Stimulated activated CD8-positive, alpha-beta memory T cell treated with anti-CD3 and anti-CD28 coated beads, Interleukin-15, amount 100 ng/mL, for 24 hours (primary cell): ENCODE data around the gene PKD1L1.
"Not testable (repeated sequence)": the region's sequence is repeated elsewhere in the genome, so short reads cannot be mapped to it uniquely, and the experiment has no call there.

Source experiments
- DNase-seq: peaks from one replicate; pipeline ENCODE4 v3.0.0-alpha.2; 2020; ENCODE audit warnings: low read depth

PKD1L1 gene

DNA sequence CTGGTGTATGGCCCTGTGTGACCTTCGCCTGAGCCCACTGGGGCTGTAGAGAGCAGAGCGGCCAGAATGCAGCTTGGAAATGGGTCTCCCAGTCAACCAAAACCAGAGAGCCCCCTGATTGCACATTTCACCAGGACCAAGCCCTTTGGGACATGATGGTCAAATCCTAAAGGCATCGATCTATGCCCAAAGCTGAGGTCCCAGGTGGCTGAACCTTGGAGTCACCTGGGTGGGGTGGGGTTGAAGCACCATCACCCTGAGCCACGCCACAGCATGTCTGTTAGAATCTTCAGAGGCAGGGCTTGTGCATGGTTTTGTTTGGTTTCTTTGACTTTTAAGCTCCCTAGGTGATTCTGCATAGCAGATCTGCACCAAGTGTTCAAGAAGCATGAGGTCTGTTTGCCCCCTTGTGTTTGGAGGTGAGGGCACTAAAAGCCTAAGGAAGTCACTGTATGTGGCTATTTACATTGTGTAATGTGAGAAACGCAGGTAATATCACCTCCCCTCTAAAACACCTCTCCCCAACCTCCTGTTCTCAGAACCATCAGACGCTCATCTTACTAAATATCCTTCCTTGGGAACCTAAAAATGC, 9.6 kb downstream of the PKD1L1 start:
- DNase-seq = no peak

DNA sequence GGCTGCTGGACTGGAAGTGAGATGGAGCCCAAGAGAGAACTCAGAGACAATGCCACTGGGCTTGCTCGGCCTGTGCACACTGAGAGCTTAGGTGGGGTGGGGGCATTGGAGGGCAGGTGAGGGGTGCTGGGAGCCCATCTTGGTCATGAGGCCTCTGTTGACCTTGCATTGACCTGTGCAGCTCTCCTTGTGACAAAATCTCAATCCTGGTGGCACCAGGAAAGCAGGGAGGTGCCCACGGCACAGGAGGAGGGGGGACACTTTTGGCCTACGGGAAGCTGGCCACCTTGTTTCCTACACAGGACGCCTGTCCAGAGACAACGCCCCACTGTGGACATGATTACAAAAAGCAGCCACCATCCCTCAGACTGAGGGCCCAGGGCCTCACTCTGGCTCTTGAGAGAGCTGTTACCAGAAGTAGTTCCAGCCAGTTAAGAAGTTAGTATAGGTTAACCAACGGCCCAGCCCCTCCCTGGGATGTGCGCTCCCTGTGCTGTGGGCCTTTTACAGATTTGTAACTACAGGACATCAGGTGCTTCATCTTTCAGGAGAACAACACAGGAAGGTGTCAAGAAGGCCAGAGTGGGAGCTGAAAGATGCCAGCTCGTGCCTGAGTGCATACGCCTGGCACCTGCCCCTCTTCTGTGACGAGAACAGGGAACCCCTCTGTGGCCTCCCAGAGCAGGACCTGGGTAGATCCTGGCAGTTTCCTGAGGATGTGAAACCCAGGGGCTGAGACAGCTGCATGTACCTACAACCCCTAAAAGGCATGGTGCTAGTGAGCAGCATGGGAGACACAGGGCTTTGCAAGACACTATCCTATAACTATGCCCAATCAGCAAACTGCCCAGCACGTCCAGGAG, 10.3 kb downstream of the PKD1L1 start:
- DNase-seq = no peak

DNA sequence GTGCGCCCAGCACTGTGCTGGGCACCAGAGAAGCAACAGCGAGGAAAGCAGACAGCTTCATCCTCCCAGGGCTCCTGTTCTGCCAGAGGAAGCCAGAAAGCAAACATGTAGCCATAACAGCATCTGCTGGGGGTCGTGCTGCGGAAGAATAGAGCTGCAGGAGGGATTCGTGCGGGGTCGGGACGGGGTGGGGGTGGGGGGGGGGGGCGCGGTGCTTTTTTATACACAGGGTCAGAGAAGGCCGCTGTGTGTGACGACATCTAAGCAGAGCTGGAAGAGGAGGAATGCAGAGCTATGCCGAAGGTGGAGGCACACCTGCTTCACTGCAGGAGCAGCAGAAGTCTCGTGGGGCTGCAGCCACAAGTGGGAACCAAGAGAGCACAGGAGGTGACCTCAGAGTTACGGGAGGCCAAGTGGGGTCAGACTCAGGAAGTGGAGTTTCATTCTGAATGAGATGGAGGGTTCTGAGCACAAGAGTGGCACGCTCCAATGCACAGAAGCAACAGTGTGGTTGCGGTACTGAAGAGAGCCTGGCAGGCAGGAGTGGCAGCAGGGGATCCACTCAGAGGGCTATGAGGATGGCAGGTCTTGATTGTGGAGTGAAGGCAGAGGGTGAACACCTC, 11.1 kb downstream of the PKD1L1 start:
- DNase-seq = no peak

DNA sequence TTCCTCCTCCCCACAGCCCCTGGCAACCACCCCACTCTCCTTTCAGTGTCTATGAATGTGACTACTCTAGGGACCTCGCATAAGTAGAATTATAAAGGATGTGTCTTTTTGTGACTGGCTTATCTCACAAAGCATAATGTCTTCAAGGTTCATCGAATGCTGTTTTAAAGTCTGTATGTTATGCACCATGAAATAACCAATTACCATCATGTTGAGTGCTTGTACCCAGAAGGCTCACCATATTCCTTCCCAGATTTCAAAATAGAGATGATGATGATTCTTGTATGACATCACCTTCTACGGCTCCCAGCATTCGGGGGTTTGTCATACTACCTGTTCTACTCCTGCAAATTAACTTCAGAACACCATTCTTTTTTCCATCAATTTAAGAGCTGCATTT, 11.9 kb downstream of the PKD1L1 start:
- DNase-seq = no peak

DNA sequence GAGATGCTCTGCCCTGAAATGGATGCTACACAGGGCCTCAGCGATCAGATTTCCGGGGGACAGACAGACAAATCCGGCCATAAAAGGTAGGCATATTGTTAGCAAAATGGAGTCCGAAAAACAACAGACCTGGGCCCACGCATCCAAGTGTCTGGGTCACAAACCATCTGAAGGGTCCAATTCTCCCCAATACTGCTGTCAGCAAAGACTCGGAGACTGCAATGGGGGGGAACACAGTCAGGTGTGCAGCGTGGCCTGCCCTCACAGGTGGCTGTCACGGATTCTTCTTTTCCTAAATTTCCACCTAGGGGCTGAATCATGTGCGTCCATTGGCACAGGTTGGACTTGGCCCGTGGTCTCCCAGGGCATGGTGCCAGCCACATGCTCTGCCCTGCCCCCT, 12.9 kb downstream of the PKD1L1 start:
- no peak for DNase-seq

DNA sequence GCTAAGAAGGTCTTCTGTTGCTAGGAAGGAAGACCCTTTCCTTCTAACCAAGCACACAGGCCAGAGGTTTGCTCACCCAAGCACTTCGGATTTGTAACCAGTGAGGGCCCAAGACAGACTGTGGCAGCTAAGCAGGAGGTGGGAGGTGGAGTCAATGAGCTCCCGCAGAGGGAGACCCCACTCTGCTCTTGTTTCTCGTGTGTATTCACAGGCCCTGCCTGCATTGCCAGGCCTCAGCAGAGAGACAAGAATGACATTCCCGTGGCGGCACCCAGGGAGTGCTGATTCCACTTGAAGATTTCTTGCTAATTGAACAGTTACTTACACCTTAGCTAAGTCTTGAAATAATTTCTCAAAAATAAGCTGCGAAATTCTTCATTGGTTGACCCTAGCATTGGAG, 13.4 kb downstream of the PKD1L1 start:
- DNase-seq = no peak

DNA sequence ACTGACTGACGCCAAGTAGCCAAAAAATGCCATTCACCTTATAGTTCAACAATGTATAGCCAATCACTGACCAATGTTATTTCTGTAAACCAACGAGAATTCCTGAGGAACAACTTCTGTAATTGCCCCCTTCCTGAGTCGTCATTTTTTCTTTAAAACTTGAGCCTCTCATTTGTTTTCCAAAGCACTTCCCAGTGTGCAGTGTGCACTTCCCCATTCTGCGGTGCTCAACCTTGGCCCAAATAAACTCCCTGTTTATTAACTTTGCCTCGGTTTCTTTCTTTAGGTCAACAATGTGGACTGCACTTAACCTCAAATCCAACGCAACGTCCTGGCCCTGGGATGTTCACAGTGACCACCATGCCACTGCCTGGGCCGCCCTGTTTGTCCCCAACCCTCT, 15.1 kb downstream of the PKD1L1 start:
- DNase-seq = no peak

DNA sequence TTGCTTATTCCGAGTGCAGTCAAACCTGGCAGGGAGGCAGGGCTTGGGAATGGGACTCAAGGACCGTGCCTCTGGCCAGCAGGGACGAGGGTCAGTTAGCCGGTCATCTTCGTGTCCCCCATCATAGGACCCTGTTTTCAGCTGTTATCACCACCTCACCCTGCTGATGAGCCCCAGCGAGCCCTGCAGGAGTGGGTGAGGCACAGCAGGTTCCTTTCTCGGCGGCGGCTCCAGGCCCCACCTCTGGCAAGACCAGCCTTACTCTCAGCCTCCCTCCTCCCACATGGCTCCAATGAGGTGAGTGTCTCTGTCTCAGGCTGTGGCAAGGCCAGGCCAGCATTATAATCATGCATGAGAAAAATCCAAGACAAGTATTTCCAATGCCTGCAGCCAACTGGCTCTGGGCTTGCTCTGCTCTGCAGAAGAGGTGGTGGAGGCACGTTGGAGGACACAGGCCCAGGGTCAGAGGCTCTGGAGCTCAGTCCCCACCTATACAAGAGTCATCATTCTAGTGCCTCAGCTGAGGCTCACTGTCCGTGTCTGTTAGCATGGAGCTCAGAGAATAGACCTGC, 15.7 kb downstream of the PKD1L1 start:
- DNase-seq = no peak

DNA sequence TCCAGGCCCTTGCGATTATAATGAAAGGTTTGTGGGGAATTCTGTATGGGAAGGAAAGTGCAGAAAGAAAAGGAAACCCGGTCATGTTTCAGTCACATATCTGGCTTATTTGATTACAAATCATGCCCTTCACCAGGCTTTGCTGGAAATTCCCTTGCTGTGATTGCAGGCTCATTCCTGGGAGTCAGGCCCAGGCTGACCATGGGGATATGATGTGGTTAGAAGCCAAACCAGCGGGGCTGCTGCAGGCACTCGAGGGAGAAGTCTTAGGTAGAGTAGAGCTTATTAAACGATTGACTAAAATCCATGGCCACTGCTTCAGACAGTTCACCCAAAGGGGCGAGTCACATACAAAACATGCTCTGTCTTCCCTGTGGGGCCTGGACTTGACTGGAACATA, 16.2 kb downstream of the PKD1L1 start:
- no peak for DNase-seq

DNA sequence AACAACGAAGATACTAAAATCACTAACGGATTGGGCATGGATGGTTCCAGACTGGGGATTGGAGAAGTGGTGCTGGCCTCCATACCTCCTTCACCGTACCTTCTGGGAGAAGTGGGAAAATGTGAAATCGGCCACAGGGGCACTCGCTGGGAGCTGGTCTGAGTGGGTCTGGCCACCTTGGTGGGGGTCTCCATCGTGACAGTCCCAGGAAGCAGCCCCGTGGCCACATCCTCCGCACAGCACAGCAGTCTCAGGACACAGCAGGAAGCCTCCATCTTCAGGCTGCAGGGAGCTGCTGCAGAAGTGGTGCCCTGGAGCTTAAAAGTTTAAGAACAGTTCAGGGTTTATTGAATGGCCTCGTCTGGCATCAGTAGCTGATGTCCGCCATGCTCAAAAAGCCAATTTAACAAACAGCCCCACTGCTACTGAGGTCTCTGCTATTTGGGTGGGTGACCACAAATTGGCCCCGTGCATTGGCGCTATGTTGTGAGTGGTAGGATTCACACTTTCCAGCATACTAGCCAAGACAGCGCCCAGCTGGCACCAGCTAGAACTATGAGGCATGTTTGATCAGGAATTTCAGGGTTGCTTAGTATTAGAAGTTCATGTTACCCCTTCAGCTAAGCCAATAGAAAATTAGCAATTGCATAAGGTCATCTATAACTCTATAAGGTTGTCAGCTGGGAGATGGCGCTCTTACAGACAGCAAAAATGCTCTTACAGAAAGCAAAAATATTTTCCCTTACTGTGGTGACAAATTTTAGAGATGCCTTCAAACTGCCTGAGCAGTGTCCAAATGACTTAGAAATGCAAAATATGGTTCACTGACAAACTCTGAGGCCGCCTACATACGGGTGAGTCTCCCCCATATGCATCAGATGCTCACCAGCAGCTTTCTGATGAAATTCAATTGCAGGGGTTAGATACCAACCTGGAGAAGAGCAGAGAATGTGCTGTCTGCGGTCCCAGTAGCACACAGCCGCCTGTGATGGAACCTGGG, 17.0 kb downstream of the PKD1L1 start:
- no peak for DNase-seq

DNA sequence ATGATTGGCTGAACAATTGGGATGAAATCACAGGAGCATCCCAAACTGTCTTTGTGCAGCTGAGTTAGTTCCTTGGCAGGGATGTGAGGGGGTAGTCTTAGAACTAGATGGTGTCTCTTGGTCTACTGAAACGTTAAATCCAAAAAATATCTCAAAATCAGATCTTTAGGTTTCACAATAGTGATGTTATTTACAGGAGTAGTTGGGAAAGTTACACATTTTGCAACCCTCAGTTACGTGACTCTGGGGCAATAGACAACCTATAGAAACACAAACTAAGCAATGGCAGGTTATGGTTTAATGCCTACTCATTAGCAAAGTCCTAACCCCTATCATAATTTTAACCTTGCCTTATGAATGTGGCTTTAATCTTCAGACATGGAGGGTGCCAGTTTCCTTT, 24.0 kb downstream of the PKD1L1 start:
- DNase-seq = no peak

DNA sequence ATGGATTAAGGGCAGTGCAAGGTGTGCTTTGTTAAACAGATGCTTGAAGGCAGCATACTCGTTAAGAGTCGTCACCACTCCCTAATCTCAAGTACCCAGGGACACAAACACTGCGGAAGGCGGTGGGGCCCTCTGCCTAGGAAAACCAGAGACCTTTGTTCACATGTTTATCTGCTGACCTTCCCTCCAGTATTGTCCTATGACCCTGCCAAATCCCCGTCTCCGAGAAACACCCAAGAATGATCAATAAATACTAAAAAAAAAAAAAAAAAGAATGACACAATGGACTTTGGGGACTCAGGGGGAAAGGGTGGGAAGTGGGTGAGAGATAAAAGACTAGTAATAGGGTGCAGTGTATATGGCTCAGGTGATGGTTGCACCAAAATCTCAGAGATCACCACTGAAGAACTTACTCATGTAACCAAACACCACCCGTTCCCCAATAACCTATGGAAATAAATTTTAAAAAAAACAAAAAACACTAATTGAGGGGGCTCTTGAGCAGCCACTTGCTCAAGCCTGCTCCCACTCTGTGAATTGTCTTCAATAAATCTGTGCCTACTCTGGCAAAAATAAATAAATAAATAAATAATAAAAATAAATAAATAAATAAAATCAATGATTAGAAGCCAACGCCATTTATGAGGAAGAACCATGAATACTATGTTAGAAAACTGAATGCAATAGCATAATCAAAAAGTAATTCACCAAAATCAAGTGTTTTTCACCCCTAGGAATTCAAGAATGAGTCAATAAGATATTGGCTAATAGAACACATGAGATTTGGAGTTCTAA, 25.0 kb downstream of the PKD1L1 start:
- not testable (repeated sequence) for DNase-seq

DNA sequence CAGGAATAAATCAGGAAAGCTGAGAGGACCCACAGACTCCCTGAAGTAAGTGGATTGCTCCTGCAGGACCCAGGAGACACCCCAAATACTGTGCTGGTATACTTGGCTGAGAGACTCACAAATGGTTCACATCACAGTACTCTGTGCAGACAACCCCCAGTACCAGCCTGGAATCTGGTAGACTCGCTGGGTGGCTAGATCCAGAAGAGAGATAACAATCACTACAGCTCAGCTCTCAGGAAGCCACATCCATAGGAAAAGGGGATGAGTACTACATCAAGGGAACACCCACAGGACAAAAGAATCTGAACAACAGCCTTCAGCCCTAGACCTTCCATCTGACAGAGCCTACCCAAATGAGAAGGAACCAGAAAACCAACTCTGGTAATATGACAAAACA, 31.8 kb downstream of the PKD1L1 start:
- DNase-seq = not testable (repeated sequence)

DNA sequence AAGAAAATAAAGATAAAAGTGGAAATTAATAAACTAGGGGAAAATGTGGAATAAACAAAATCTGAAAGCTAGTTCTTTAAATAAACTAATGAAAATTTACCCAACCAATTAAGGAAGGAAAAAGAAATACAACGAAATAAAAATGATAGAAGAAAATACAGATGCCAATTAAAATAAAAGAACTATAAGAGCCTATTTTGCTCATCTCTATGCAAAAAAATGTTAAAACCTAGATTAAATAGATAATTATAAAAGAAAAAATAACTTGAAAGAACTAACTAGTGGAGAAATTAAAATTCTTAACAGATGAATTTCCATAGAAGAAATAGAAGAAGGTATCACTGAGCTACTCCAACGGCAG, 32.7 kb downstream of the PKD1L1 start:
- no peak for DNase-seq

DNA sequence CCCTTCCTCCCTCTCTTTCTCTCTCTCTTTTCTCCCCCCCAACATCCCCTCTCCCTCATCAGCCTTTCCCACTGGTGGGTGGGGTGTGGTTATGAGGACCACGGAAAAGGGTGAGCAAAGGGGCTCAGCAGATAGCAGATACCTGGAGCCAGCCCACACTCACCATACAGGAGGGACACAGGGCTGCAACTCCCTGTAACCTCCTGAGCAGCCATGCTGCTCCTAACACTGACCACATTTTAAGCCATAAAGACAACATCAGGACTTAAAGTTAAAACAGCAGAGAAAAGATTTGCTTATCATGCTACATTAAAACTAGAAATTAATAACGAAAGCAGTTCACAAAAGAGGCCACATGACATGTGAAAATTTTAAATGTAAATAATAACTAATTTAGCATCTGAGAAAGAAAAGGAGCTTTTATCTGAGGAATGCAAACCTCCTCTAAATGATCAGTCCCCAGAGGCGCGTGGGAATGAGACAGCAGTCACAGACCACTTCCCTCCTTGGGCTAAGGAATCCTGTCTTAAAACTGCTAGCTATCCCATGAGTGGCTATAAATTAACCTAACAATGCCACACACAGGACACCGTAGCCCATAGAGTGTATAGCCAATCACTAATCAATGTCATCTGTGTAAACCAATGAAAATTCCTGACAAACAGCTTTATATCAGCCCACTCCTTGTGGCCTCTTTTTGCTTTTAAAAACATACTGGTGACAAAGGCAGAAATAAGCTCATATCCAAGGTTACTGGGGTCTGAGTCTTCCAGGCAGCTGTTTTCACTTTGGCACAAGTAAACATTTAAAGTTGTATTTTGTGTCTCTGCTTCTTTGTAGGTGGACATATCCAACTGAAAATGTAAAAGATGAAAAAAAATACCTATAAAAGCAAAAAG, 33.3 kb downstream of the PKD1L1 start:
- DNase-seq = no peak

DNA sequence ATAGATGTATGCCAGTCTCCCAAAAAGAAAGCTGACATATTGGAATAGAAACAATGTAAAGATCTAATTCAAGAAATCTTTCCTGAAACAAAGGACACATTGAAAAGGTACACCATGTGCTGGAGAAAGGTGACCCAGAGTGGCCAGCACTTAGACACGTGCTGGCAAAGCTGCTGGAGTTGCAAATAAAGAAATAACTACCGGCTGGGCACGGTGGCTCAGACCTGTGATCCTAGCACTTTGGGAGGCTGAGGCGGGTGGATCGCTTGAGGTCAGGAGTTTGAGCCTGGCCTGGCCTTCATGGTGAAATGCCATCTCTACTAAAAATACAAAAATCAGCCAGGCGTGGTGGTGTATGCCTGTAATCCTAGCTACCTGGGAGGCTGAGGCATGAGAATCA, 35.9 kb downstream of the PKD1L1 start:
- no peak for DNase-seq

DNA sequence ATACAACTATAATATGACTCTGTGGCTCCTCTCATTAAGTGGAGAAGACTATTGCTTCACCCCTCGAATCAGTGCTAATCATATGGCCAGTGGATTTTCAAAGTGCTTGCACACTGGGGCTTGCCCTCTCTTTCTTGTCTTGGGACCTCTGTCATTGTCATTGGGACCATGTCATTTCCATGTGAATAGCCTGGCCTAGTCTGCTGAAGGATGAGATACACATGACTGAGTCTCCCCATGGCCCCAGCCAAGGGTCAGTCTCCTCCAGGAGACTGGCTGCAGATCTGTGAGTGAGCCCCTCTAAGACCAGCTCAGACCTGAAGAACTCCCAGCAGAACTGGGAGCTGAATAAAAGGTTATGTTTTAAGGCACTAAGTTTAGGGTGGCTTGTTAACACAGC, 39.5 kb downstream of the PKD1L1 start:
- no peak for DNase-seq

DNA sequence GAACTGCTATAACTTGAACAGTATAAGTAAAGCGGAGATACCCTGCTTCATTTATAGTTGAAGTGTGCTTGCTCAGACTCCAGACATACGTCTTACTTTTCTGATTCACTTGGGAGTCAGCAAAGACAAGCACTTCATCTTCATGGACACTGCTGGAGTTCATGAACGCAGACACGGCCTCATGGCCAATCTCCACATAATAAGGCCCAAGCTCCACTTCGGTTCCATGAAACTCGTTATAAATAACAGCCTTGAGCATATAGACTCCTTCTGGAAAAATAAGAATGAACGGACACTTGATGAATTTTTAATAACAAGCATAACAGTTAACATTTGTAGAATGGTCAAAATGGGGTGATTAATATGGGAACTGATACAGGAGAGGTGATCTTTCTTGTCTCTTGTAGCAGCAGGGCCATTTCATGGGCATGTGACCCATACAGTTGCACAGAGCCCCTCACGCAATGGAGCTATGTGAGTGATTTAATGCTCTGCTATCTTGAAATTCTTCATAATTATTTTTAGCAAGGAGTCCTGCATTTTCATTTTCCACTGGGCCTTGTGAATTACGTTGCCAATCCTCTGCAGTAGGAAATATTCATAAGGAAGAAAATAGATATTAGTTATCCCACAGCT, 40.2 kb downstream of the PKD1L1 start:
- no peak for DNase-seq

DNA sequence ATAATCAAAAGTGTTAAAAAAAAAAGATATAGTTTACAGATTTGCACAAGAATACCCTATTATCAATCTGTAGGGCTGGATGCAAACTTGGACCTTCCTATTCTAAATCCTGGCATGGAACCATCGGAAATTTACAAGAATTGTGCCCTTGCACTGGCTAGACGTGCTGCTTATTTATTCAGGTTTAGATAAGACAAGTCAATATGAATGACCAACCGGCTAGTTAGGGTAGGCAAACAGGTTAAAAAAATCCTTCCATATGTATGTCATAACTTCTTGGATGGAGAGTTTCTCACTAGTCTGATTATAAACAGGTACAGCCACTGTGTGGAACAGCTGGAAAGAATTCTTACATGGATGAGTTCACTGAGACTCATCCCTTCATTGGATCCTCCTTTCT, 41.4 kb downstream of the PKD1L1 start:
- DNase-seq = no peak
